Thymus (tissue), 11 donors: ENCODE data around the gene NANOG. TPM values are rescaled to one million over a fixed set of nuclear protein-coding genes. Genes with fewer than 3 reads are reported as not detected.
"Not testable (repeated sequence)": the region's sequence is repeated elsewhere in the genome, so short reads cannot be mapped to it uniquely, and the experiment has no call there.

Source experiments
- DNase-seq, 9 donors: peaks; one replicate each; pipeline ENCODE4 v3.0.0-alpha.2; 2013; ENCODE audit warnings: low spot score in 9 of 9, low read depth in 6 of 9, missing footprints in 1 of 9
- H3K27ac ChIP-seq, 2 donors: one replicate each; pipeline ENCODE4 v1.5.1; 2013; ENCODE audit warnings: control low read depth in 1 of 2, low read depth in 1 of 2, low read length in 1 of 2, mild to moderate bottlenecking in 1 of 2, moderate library complexity in 1 of 2
- H3K27me3 ChIP-seq, 2 donors: one replicate each; pipeline ENCODE4 v1.5.1; 2013; ENCODE audit warnings: low read length in 1 of 2; ENCODE audit not compliant: control insufficient read depth in 2 of 2, insufficient read depth in 1 of 2
- H3K36me3 ChIP-seq, 2 donors: one replicate each; pipeline ENCODE4 v1.5.1; 2013; ENCODE audit warnings: low read length in 1 of 2, mild to moderate bottlenecking in 1 of 2, moderate library complexity in 1 of 2; ENCODE audit not compliant: control insufficient read depth in 2 of 2, insufficient read depth in 2 of 2
- H3K4me1 ChIP-seq, 2 donors: one replicate each; pipeline ENCODE4 v1.5.1; 2013; ENCODE audit warnings: low read length in 2 of 2; ENCODE audit not compliant: control insufficient read depth in 2 of 2, insufficient read depth in 2 of 2
- H3K4me3 ChIP-seq, 2 donors: one replicate each; pipeline ENCODE4 v1.5.1; 2013; ENCODE audit warnings: low read length in 2 of 2, control low read depth in 1 of 2, mild to moderate bottlenecking in 1 of 2
- H3K9me3 ChIP-seq, 2 donors: one replicate each; pipeline ENCODE4 v1.5.1; 2013; ENCODE audit warnings: low read length in 1 of 2, mild to moderate bottlenecking in 1 of 2; ENCODE audit not compliant: control insufficient read depth in 2 of 2, insufficient read depth in 1 of 2
- WGBS: extraction: QIAGEN DNeasy Blood & Tissue Kit; methylation state at CpG from one replicate; pipeline ENCODE4 v1.1.7; 2013; 5-methylcytosine and 5-hydroxymethylcytosine counted together
- polyA plus RNA-seq: library from polyadenylated mRNA; stranded (reverse); fragments of 200-250 nt; gene quantifications from one replicate; pipeline ENCODE4 v1.2.3, GENCODE V29; 2013
- total RNA-seq: library from RNA; stranded (reverse); fragments of 120-200 nt; gene quantifications from one replicate; pipeline ENCODE4 v1.2.4, GENCODE V29; 2013
- donor health status: healthy.

Gene NANOG
- total and polyA plus RNA-seq, 2 donors, result 0.02 to 0.05 TPM

GRCh38 chr12:7797698-7798398, 8.6 kb downstream of the NANOG start:
- H3K27me3 ChIP-seq, result no peaks in the 10 kb centered on the region
- no peaks in the 10 kb centered on the region for H3K36me3 ChIP-seq
- H3K4me1 ChIP-seq, result no peaks in the 10 kb centered on the region
- 93% methylated on average over 12 of the region's 12 CpGs for WGBS
- DNase-seq, result no peak
- no peaks in the 10 kb centered on the region for H3K9me3 ChIP-seq
- H3K4me3 ChIP-seq, result no peak overlapping the region
- H3K27ac ChIP-seq, result no peak overlapping the region

DNA sequence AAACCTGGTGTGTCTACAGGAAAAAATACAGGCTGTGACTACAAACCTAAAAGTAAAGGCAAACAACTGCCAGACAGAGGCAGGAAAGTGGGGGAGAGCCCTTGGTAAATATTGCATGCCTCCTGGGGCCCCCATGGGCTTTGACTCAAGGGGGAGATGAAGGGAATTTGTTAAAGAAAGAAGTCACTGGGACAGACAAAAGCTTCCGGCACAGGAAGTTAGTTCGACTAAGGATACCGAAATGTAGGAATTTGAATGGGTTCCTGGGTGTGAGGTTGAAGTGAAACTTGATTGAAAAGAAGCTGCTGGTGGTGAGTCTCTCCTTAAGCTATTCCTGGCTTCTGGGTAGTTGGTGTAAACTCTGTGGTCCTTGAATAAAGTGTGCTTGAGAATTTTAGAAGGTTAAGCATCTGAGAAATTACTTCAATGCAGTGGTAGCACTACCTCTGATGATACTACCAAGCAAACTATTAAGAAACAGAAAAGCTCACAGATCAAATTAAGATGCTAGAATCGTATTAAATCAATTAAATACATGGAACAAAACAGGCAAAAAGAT, 9.6 kb downstream of the NANOG start:
- H3K4me1 ChIP-seq, DNase-seq, H3K27me3 ChIP-seq, H3K27ac ChIP-seq, H3K4me3 ChIP-seq, H3K36me3 ChIP-seq, H3K9me3 ChIP-seq: not testable (repeated sequence)
- WGBS, result 92% methylated on average over 1 of the region's 4 CpGs

- no peak for DNase-seq
- no peaks in the 10 kb centered on the region for H3K9me3 ChIP-seq
- 65% methylated on average over 4 of the region's 4 CpGs for WGBS
- H3K4me3 ChIP-seq, result no peak overlapping the region
- no peaks in the 10 kb centered on the region for H3K27me3 ChIP-seq
- no peaks in the 10 kb centered on the region for H3K4me1 ChIP-seq
- no peaks in the 10 kb centered on the region for H3K36me3 ChIP-seq
- no peak overlapping the region for H3K27ac ChIP-seq
These were observed 12.3 kb downstream of the NANOG start for GRCh38 chr12:7801460-7801859.

- 95% methylated on average over 6 of the region's 6 CpGs for WGBS
- not testable (repeated sequence) for H3K27ac ChIP-seq, H3K9me3 ChIP-seq, DNase-seq, H3K36me3 ChIP-seq, H3K4me3 ChIP-seq, H3K27me3 ChIP-seq, H3K4me1 ChIP-seq
These were observed 17.1 kb downstream of the NANOG start for GRCh38 chr12:7806319-7806718.

- Histone ChIP-seq H3K9me3 (no peaks in the 10 kb centered on the region), H3K27ac (no peak overlapping the region), H3K4me1 (no peaks in the 10 kb centered on the region), H3K4me3 (no peak overlapping the region), H3K27me3 (no peaks in the 10 kb centered on the region), H3K36me3 (no peaks in the 10 kb centered on the region)
- WGBS, result 5% methylated on average over 2 of the region's 2 CpGs
- DNase-seq, result peak; percentile 9 to 70 (median 39)
These were observed 17.8 kb downstream of the NANOG start for GRCh38 chr12:7806863-7807487.

DNA sequence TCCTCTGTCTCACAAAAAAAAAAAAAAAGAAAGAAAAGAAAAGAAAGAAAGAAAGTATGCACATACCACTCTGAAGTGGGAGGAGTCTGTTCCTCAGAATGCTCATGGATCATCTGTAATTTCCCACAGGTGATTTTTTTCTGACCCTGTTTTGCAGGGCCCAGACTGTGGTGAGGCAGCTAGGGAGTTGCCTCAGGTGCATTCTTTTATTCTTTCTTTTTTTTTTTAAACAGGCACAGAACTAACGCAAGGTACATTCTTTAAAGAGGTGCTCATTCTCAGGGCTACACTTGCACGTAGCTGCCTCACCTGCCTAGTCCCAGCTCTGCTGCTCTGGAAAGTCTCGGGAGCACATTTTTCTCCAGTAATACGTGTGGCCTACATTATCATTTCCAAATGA, 36.6 kb downstream of the NANOG start:
- not testable (repeated sequence) for DNase-seq, H3K4me1 ChIP-seq, H3K27me3 ChIP-seq, H3K36me3 ChIP-seq, H3K4me3 ChIP-seq, H3K27ac ChIP-seq, H3K9me3 ChIP-seq
- 97% methylated on average over 3 of the region's 4 CpGs for whole genome bisulfite sequencing

DNA sequence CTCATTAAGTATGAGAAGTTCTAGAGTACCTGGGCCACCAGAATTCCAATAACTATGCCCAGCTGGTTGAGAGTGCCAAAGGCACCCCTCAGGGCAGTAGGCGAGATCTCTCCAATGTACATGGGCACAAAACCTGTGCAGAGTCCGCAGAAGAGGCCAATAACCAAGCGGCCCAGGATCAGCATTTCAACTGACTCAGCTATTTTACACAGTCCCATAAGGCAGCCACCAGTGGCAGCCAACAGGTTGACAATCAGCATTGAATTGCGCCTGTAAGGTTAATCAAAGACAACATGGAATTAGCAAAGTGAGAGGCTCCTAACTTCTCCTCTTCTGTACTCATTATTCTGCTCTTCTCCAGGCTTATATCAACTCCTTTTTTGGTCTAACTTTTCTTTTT, 40.5 kb downstream of the NANOG start:
- H3K9me3 ChIP-seq, H3K4me3 ChIP-seq, H3K27me3 ChIP-seq, DNase-seq, H3K27ac ChIP-seq, H3K4me1 ChIP-seq, H3K36me3 ChIP-seq: not testable (repeated sequence)
- 95% methylated on average over 4 of the region's 4 CpGs for WGBS

GRCh38 chr12:7832059-7832696, 43.0 kb downstream of the NANOG start:
- DNase-seq, result peak in 7 of 9 donors; percentile 4 to 30 (median 9)
- Histone ChIP-seq H3K9me3 (no peaks in the 10 kb centered on the region), H3K27me3 (no peaks in the 10 kb centered on the region), H3K27ac (no peak overlapping the region), H3K4me3 (no peak overlapping the region), H3K4me1 (no peaks in the 10 kb centered on the region), H3K36me3 (no peaks in the 10 kb centered on the region)
- WGBS, result 71% methylated on average over 6 of the region's 6 CpGs

DNA sequence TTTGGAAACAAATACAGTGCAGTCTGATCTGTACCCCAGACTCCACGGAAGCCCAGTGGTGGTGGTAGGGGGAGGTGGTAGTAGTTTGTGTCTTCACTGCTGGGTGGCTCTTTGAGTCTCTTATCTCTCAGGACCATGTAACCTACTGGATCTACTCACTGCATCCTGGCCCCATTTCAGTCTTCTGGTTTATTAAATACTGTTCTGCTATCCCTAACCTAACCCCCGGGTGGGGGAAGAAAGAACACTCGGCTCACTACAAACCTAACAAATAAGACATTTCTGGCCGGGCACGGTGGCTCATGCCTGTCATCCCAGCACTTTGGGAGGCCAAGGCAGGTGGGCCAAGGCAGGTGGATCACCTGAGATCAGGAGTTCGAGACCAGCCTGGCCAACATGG, 44.0 kb downstream of the NANOG start:
- H3K4me3 ChIP-seq, H3K27me3 ChIP-seq, H3K9me3 ChIP-seq, H3K36me3 ChIP-seq, H3K4me1 ChIP-seq, DNase-seq, H3K27ac ChIP-seq: not testable (repeated sequence)
- 79% methylated on average over 6 of the region's 6 CpGs for WGBS
